ENCODE data around the gene CLMP.

CLMP gene

DNA sequence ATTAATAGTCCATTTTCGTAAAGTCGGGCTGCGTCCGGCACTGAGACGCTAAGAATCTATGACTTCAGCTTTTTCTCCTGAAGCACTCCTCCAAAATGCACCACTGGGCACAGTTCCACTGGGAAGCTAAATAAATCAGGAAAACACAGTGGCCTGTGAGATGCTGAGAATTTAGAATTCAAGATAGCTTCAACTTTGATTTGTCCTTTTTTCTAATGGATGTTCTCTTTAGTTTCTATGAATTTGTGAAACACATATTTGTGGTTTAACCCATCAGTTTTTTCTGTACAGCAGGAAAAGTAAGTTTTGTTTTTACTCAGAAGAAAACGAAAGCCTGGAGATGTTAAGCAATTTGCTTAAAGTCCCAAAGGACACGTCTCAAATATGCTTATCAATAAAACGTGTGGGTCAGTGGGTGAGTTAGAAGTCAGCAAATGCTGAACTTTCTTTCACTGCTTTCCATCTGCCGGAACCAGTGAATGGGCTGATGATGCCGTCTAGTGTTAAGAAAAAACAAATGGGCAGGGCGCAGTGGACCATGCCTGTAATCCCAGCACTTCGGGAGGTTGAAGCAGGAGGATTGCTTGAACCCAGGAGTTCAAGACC, 40.7 kb upstream of the CLMP start:
- DNase-seq (ENCODE audit: low read depth in 2 of 2) = peak; percentile 73 to 86
- peak overlapping the region in 1 of 2 donors; percentile 2 for H3K4me3 ChIP-seq (replicated peaks in 1 of 2; ENCODE audit: low read depth in 2 of 2, low read length in 2 of 2)
- TF ChIP-seq, protein P1, sequence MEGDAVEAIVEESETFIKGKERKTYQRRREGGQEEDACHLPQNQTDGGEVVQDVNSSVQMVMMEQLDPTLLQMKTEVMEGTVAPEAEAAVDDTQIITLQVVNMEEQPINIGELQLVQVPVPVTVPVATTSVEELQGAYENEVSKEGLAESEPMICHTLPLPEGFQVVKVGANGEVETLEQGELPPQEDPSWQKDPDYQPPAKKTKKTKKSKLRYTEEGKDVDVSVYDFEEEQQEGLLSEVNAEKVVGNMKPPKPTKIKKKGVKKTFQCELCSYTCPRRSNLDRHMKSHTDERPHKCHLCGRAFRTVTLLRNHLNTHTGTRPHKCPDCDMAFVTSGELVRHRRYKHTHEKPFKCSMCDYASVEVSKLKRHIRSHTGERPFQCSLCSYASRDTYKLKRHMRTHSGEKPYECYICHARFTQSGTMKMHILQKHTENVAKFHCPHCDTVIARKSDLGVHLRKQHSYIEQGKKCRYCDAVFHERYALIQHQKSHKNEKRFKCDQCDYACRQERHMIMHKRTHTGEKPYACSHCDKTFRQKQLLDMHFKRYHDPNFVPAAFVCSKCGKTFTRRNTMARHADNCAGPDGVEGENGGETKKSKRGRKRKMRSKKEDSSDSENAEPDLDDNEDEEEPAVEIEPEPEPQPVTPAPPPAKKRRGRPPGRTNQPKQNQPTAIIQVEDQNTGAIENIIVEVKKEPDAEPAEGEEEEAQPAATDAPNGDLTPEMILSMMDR (IDR thresholded peaks at IDR 0.05; ENCODE audit: low read depth, low read length) = peak; percentile 33

DNA sequence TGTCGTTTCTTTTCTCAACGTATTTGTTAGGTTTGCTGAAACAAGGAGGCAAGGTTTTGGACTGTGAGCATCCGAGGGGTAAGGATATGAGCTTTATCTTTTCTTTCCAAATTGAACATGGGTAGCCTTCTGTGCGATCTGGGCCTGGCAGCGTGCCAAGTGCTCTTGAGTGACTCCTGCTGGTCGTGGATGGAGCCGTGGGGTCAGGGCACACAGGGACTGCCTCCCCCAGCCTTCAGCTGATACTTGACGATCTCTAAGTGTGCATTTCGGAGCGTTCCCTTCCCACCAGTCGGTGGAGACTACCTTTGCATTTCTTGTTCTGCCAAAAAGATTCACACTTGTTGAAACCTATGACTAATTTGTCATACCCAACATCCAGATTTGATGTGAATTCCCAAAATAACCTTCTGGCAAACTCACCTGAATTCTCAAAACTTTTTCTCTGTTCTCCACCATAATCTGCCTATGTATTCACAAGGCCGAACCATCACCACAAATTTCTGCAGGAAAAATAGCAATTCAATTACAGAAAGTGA, 40.1 kb upstream of the CLMP start:
- peak; percentile 44 to 61 for DNase-seq (ENCODE audit: low read depth in 2 of 2)
- H3K4me3 ChIP-seq (replicated peaks in 1 of 2; ENCODE audit: low read depth in 2 of 2, low read length in 2 of 2) = peak overlapping the region in 1 of 2 donors; percentile 2
- TF ChIP-seq, protein P1 (IDR thresholded peaks at IDR 0.05; ENCODE audit: low read depth, low read length) = peak; percentile 67

DNA sequence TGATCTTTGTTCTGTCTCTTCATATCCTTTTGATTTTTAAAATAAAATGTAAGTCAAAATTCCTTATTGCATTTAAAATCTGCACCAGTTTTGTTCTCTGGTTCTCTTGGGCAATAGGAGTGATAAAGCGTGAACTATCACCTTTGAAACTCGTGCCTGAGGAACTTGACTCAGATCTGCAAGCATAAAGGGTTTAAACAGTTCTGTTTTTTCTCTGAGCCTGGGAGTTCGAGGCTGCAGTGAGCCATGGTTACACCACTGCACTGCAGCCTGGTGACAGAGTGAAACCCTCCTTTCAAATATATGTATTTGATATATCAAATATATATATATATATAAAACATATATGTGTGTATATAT, 38.9 kb upstream of the CLMP start:
- H3K4me3 ChIP-seq (replicated peaks in 1 of 2; ENCODE audit: low read depth in 2 of 2, low read length in 2 of 2) = no peak overlapping the region

DNA sequence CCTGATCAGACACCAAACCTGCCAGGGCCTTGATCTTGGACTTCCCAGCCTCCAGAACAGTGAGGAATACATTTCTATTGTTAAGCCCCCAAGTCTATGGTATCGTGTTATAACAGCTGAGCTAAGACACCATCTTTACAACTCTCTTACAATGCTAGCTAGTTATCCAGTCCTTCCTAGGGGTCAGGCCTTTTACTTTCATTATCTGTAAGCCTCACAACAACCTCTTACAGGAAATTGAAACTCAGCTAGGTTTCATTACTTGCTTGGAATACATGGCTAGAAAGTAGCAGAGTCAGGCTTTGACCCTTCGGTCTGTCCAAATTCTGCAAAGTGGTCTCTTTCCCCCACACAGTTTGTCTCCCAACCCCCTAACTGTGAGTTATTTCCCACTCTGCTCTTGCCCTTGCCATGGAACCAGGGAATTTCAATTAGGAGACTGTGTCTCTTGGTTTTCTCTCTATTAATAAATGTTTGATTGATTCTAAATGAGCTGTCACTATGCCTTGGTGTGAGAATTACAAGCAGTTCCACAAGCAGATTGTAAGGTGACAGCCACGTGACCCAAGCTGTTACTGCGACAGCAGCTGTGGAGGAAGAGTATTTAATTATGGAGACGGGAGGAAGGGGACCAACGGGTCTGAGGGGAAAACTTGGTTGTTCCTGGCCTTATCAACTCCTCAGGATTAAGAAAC, 38.4 kb upstream of the CLMP start:
- TF ChIP-seq, protein P1 (IDR thresholded peaks at IDR 0.05; ENCODE audit: low read depth, low read length) = no peak
- no peak overlapping the region for H3K4me3 ChIP-seq (replicated peaks in 1 of 2; ENCODE audit: low read depth in 2 of 2, low read length in 2 of 2)
- peak in 1 of 2 donors; percentile 37 for DNase-seq (ENCODE audit: low read depth in 2 of 2)

More for the DNA sequence above, 38.9 kb upstream of the CLMP start:
- TF ChIP-seq, protein P1 (IDR thresholded peaks at IDR 0.05; ENCODE audit: low read depth, low read length) = no peak
- DNase-seq (ENCODE audit: low read depth in 2 of 2) = peak in 1 of 2 donors; percentile 42

DNA sequence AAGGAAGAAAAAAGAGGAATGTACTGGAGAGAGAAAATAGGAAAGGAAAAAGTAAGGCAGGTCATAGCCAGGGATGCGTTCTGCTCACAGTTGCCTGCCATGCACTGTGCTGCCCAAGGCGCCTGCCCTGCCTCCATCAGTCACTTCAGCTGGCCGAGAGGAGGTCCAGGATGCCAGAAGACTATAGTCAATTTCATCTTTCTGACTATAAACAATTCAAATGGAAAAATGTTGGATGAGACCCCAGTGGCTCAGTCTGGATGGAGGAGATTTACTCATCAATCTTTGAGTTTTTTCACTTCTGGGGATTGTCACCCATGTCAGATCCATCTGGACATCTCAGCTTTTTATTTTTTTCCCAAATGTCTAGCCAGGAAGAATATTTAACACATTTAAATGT, 36.7 kb upstream of the CLMP start:
- TF ChIP-seq, protein P1 (IDR thresholded peaks at IDR 0.05; ENCODE audit: low read depth, low read length) = no peak
- no peak overlapping the region for H3K4me3 ChIP-seq (replicated peaks in 1 of 2; ENCODE audit: low read depth in 2 of 2, low read length in 2 of 2)
- no peak for DNase-seq (ENCODE audit: low read depth in 2 of 2)

DNA sequence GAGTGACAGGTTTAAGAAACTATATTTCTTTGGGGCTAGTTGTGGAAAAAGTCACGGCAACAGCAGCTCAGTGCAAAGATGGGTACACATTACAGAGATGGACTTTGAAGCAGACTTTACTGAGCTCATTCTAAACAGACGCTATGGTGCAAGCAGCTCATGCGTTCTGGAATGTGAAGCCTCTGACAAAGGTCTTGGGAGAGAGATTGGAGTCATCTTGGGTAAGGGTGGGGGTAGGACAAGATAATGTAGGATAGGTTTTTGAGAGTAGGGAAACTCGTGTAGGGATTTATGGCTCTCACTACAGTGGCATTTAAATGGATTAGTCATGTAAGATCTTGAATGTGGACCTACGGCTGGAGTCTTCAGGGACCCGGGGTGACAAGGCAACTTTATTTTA, 36.2 kb upstream of the CLMP start:
- TF ChIP-seq, protein P1 (IDR thresholded peaks at IDR 0.05; ENCODE audit: low read depth, low read length) = no peak
- no peak overlapping the region for H3K4me3 ChIP-seq (replicated peaks in 1 of 2; ENCODE audit: low read depth in 2 of 2, low read length in 2 of 2)
- peak in 1 of 2 donors; percentile 60 for DNase-seq (ENCODE audit: low read depth in 2 of 2)
